Thoracic aorta (tissue), 2 donors: ENCODE data around the gene RGS14. TPM values are rescaled to one million over a fixed set of nuclear protein-coding genes. Genes with fewer than 3 reads are reported as not detected.

Experiments
- ATAC-seq: fragments of 150-250 bp; one replicate; pipeline ENCODE4 v1.8.0; 2017; ENCODE audit warnings: low read depth; ENCODE audit not compliant: insufficient number of reproducible peaks, low FRiP score
- DNase-seq: peaks from one replicate; pipeline ENCODE4 v3.0.0-alpha.2; 2020; ENCODE audit warnings: low spot score
- H3K27ac ChIP-seq, 2 donors: fragments of 200-600 bp; sonication (generic); 1 replicate in 1 of 2; 2 replicates in 1 of 2; pipeline ENCODE4 v1.5.1; 2016; ENCODE audit warnings: mild to moderate bottlenecking in 2 of 2, moderate library complexity in 2 of 2
- H3K27me3 ChIP-seq: fragments of 200-600 bp; sonication (generic); replicated peaks from 2 replicates; pipeline ENCODE4 v1.6.0; 2016; ENCODE audit warnings: mild to moderate bottlenecking; ENCODE audit not compliant: insufficient read depth
- H3K36me3 ChIP-seq: fragments of 200-600 bp; sonication (generic); one replicate; pipeline ENCODE4 v1.5.1; 2016
- H3K4me1 ChIP-seq, 2 donors: fragments of 200-600 bp; sonication (generic); 1 replicate in 1 of 2; 2 replicates in 1 of 2; pipeline versions ENCODE4 v1.5.1 to v1.6.0; 2016; ENCODE audit warnings: low read depth in 2 of 2, mild to moderate bottlenecking in 1 of 2; ENCODE audit not compliant: control insufficient read depth in 1 of 2
- H3K4me3 ChIP-seq: fragments of 200-600 bp; sonication (generic); 2 replicates; pipeline ENCODE4 v1.5.1; 2016; ENCODE audit warnings: mild to moderate bottlenecking
- H3K9me3 ChIP-seq: fragments of 200-600 bp; sonication (generic); 2 replicates; pipeline ENCODE4 v1.5.1; 2016
- CTCF ChIP-seq: fragments of 200-600 bp; sonication (generic); IDR thresholded peaks from one replicate; pipeline ENCODE4 v1.5.1; 2019; ENCODE audit warnings: antibody characterized with exemption
- total RNA-seq, 2 donors: library from RNA; depleted of rRNA; stranded (reverse); fragments of >200 nt; gene quantifications; one replicate each; pipeline versions ENCODE4 v1.1.0 to v1.2.3, GENCODE V29; 2016

Gene RGS14
- total RNA-seq, 2 donors from 2014 or later, result 4.9 to 12.6 TPM

- H3K9me3 ChIP-seq, result no peaks in the 10 kb centered on the region
- H3K4me1 ChIP-seq, result no peaks in the 10 kb centered on the region
- H3K36me3 ChIP-seq, result no peaks in the 10 kb centered on the region
- H3K27me3 ChIP-seq, result no peaks in the 10 kb centered on the region
- no peak for TF ChIP-seq CTCF
- no peak for ATAC-seq
- no peak overlapping the region for H3K4me3 ChIP-seq
- DNase-seq, result no peak
- H3K27ac ChIP-seq, result no peak overlapping the region
These were observed 35.6 kb downstream of the RGS14 start for GRCh38 chr5:177393206-177393765.

- H3K4me3 ChIP-seq, result no peak overlapping the region
- H3K27me3 ChIP-seq, result no peaks in the 10 kb centered on the region
- no peaks in the 10 kb centered on the region for H3K36me3 ChIP-seq
- no peaks in the 10 kb centered on the region for H3K4me1 ChIP-seq
- no peak for ATAC-seq
- DNase-seq, result no peak
- TF ChIP-seq CTCF, result no peak
- no peak overlapping the region for H3K27ac ChIP-seq
- H3K9me3 ChIP-seq, result no peaks in the 10 kb centered on the region
These were observed 36.3 kb downstream of the RGS14 start for GRCh38 chr5:177393990-177394389.

GRCh38 chr5:177396078-177396477 is 38.4 kb downstream of the RGS14 start:
- Histone ChIP-seq H3K36me3 (no peaks in the 10 kb centered on the region), H3K4me1 (peaks cover 0 to 11% of the 10 kb centered on the region in 2 donors), H3K27me3 (peaks cover 18% of the 10 kb centered on the region), H3K9me3 (no peaks in the 10 kb centered on the region), H3K27ac (no peak overlapping the region), H3K4me3 (no peak overlapping the region)
- TF ChIP-seq CTCF, result no peak
- no peak for ATAC-seq
- no peak for DNase-seq

GRCh38 chr5:177396807-177397206 is 39.1 kb downstream of the RGS14 start:
- no peak overlapping the region for H3K4me3 ChIP-seq
- H3K27ac ChIP-seq, result no peak overlapping the region
- no peak for TF ChIP-seq CTCF
- no peak for DNase-seq
- H3K36me3 ChIP-seq, result no peaks in the 10 kb centered on the region
- peaks cover 0 to 11% of the 10 kb centered on the region in 2 donors for H3K4me1 ChIP-seq
- peaks cover 26% of the 10 kb centered on the region for H3K27me3 ChIP-seq
- ATAC-seq, result no peak
- no peaks in the 10 kb centered on the region for H3K9me3 ChIP-seq

- peaks cover 6 to 20% of the 10 kb centered on the region in 2 donors for H3K4me1 ChIP-seq
- no peaks in the 10 kb centered on the region for H3K36me3 ChIP-seq
- H3K4me3 ChIP-seq, result no peak overlapping the region
- H3K9me3 ChIP-seq, result no peaks in the 10 kb centered on the region
- H3K27ac ChIP-seq, result no peak overlapping the region
- DNase-seq (no peak), ATAC-seq (no peak)
- TF ChIP-seq CTCF, result no peak
- H3K27me3 ChIP-seq, result peaks cover 32% of the 10 kb centered on the region
These were observed 40.2 kb downstream of the RGS14 start for GRCh38 chr5:177397875-177398390.
